SKM-1 (cell line): ENCODE results near the gene TEF.
A peak's percentile ranks its signal among the peaks of the same experiment; 100 is the strongest.
"Not testable (repeated sequence)": the region's sequence is repeated elsewhere in the genome, so short reads cannot be mapped to it uniquely, and the experiment has no call there.

Source experiments
- DNase-seq: peaks from one replicate; lab custom pipeline; 2025; ENCODE audit not compliant: unreplicated experiment; lab: John Stamatoyannopoulos, UW

The TEF gene

DNA sequence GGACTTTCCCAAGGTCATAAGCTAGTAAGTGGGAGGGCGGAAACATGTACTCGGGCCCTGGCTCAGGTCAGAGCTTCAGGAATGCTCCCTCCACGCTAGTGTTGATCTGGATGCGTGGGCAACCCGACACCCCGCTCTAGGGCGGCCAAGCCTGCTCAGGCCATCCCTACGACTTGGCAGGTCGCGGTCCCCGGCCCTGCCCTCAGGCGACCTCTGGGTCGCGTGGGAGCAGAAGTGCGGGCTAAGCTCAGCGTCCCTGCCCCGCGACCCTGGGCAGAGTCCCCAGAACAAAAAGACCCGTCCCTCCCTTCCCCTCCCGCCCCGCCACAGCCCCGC, 781 bp upstream of the TEF start:
- no peak for DNase-seq

DNA sequence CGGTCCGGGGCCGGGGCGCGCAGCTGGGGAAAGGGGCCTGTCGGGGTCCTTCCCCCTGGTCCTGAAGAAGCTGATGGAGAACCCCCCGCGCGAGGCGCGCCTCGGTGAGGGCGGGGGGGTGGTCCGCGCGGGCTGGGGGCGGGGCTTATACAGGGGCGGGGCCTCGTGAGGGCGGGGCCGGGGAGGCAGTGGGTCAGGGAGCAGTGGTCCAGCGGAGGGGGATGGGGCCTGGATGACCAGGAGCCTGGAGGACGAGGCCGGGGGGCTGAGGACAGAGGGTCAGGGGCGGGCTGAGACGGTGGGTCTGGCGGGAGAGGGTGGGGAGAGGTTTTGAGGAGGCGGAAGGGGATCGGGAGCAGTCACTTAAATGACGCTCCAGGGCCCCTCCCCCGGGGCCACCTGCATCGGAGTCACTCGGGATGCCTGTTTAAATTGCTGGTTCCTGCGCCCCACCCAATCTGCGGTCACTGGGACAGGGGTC, 396 bp downstream of the TEF start:
- no peak for DNase-seq

DNA sequence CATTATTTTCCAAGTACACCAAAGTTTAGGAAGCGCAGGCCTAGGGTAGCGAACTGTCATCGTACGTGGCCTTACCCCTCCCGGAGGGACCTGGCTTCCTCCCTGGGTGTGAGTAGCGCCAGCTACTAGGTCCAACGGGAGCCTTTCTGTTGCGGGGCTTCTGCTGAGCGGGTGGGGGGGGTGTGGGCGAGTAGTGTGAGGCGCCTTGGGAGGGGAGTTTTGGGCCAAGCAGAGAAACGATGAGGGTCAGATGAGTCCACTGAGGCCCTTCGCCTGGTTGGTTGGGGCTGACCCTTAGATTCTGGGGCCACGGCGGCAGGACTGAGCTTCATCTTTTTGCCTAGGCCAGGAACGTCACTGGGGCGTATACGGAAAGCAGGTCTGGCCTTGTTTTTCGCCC, 868 bp downstream of the TEF start:
- no peak for DNase-seq

DNA sequence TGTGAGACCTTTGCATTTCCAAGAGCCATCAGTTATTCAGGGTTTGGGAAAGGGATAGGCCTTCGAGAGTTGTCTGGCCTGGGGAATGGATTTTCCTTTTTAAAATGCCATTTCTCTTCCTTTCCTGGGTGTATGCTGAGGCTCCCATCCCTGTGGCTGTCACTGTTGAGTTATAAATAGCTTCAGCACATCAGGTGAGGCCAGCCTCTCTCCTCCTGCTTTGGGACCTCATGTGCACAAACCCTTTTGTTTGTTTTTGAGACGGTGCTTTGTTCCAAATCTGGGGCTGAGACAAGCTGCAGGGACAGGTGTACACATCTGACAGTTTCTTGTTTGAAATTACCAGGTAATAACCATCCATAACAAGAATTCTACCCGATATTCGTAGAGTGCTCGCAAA, 1.3 kb downstream of the TEF start:
- DNase-seq: no peak

DNA sequence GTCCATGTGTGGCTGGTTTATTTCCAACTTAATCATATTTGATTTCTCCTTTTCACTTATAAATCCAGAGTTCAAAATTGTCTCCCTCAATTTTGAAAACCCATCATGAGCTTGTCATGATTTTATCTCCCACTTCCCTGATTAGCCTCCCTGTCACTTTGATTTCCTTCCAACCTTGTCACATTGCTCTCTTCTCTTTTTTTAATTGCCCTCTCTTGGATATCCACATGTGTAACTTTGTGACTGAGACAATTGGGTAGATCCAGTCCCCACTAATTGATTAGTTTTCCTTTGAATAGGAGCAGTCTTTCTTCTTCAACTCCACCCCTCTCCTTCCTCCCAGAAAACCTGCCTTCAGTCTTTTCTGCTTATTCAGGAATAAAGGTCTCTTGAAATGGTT, 2.4 kb downstream of the TEF start:
- DNase-seq: no peak

DNA sequence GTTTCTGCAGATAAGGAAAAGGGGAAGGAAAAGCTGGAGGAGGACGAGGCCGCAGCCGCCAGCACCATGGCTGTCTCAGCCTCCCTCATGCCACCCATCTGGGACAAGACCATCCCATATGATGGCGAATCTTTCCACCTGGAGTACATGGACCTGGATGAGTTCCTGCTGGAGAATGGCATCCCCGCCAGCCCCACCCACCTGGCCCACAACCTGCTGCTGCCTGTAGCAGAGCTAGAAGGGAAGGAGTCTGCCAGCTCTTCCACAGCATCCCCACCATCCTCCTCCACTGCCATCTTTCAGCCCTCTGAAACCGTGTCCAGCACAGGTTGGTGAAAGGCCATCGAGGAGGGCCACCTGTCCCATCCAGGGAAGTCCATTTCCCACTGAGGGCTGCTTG, 5.6 kb downstream of the TEF start:
- DNase-seq: no peak

DNA sequence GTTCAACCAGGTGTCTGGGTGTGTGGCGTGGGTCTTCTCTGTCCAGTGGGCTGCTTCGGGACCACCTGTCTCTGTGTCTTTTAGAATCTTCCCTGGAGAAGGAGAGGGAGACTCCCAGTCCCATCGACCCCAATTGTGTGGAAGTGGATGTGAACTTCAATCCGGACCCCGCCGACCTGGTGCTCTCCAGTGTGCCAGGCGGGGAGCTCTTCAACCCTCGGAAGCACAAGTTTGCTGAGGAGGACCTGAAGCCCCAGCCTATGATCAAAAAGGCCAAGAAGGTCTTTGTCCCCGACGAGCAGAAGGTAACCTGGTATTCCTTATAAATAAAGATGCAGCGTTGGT, 12.2 kb downstream of the TEF start:
- DNase-seq: no peak

DNA sequence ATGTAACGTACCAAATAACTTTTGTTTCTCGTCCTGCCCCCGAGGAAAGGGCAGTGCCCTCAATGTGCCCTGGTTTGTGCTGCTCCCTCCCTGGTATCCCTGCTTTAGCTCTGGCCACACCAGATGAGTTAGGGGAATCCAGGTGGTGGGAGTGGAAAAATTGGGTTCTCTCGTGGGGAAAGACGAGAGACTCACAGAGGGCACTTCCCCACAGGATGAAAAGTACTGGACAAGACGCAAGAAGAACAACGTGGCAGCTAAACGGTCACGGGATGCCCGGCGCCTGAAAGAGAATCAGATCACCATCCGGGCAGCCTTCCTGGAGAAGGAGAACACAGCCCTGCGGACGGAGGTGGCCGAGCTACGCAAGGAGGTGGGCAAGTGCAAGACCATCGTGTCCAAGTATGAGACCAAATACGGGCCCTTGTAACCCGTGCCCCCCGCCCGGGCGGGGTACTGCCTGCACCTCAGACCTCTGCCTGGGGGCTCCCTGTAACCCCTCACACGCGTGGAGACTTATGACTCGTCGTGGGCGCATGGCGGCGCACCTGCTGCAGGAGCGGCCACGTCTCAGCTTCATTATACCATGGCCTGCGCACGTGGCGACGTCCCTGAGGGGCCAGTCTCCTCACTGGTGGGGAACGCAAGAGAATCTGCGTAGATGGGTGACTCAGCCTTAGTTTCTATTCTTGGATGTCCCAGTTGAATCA, 13.9 kb downstream of the TEF start:
- DNase-seq: no peak

DNA sequence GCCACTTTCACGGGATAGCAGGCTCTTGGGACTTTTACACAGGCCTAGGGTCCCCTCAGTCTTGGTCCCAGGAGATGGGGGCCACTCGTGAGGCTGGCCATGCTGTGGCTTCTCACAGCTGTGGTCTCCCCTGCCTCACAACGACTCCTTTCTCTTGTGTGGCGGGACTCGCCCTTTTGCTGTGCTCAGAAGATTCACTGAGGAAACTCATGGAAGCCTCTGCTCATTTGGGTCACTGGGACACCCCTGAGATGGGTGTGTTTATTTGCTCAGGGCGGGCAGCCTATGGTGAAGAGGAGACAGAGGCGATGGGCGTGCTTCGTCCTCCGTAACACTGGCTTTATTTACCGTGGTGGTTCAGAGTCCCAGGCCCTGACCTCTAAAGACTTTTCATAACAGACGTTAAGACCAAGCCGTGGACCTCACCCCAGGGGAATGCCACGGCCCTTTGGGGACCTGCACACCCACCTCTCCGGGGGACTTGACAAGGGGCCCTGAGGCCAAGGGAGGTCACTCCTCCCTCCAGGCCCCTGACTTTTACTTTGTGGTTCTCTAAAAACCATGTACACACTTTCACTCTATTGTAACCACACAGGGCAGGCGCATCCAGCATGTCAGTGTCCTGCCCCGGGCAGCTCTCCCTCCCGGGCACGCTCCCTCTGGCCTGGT, 15.5 kb downstream of the TEF start:
- DNase-seq: no peak

DNA sequence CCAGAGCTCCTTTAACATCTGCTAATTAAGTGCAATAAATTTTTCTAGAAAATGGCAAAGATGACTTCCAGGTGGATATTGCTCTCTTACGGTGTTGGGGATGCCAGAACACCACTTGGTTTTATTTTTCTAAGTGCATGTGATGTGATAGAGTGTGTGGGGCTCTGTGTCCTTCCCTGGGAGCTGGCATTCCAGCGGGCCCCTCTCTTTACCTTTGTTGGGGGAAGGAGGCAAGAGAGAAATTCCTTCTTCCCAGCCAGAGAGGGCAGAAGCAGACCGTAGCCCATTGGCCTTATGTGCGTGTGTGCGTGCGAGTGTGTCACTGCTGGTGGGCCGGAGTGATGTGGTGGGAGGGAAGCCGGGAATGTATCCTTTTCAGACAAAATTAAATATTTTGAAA, 17.2 kb downstream of the TEF start:
- no peak for DNase-seq

DNA sequence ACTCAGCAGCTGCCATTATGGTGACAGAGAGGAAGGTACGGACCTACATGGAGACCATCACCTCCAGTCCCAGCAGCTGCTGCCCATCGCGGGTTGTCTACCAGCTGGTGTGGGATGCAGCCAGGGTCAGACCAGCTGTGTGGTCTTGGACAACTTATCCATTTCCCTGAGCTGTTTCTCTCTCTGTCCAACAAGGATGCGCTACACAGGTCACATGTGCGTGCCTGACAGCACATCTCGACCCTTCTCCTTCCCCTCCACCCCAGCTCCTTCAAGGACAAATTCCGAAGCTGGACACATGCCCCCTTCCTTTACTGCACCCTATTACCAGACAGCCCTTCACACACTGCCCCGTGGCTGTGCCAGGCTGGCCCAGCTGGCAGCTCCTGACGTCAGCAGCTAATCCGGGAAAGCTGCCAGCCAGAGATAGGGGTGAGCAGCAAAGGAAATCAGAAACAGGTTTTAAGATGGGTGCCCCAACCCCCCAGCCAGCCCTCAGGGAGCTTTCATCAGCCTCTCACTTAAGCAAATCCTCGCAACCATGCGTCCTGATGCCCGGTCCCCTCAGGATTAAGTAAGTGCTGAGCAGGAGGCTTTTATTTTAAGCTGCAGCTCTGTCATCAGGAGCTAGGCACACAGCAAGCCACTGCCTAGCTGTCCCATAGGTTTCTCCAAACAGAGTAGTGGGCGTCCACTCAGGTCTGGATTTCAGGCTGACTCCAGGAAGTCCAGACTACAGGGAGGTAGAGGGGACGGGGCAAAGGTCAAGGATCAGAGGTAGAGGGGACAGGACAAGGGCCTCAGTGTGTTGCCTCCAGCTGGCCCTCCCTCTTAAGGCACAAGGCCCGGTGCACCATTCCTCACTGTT, 20.3 kb downstream of the TEF start:
- no peak for DNase-seq

DNA sequence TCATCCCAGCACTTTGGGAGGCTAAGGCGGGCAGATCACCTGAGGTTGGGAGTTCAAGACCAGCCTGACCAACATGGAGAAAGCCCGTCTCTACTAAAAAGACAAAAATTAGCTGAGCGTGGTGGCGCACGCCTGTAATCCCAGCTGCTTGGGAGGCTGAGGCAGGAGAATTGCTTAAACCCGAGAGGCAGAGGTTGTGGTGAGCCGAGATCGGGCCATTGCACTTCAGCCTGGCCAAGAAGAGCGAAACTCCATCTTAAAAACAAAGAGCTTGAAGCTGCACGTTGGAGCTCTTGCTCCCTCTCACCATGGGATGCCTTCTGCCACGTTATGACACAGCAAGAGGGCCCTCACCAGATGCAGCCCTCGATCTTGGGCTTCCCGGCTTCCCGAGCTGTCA, 21.1 kb downstream of the TEF start:
- not testable (repeated sequence) for DNase-seq

DNA sequence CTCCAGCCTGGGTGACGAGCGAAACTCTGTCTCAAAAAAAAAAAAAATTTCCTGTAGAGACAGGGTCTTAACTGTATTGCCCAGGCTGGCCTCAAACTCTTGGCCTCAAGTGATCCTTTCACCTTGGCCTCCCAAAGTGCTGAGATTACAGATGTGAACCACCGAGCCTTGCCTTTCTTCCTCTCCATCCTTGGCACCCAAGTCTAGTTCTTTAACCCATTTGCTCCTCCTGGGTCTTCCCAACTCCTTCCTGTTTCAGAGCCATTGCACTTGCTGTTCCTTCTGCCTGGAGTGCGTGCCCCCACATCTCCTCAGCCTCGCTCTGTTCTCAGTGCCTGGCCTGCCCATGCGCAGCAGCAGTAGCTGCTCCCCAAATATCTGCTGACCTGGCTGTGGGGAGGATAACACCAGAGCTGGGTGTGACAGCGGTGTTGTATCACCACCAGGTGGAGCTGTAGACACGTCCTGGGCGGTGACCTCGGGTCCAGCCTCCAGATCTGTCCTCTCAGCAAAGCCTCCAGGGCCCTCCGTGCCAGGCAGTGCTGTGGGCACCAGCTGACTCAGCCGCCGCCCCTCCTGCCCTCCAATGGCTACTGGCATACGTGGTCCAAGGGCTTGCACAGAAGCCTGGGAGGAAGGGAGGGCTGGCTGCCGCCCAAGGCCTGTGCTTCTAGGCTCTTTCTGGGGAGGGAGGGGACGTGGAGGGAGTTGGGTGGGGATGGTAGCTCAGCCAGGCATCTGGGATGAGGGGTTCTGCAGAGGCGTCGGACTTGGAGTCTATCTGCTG, 22.0 kb downstream of the TEF start:
- peak; percentile 75 for DNase-seq

DNA sequence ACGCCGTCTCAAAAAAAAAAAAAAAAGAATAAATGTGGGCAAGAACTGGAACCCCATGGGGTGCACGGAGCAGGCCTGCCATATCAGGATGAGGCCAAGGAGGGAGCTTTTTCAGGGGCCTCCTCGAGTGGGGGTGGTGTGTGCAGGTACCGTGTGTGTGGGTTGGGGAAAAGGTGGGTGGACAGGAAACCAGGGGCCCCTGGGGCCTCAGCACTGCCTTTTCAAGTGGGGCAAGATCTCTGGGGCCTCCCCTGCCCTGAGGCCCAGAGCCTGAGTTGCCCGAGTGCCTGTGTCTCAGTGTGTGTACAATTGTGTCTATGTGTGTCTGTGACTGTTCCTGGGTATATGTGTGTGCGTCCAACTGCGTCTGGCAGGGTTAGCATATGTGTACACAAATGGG, 23.8 kb downstream of the TEF start:
- DNase-seq: no peak

DNA sequence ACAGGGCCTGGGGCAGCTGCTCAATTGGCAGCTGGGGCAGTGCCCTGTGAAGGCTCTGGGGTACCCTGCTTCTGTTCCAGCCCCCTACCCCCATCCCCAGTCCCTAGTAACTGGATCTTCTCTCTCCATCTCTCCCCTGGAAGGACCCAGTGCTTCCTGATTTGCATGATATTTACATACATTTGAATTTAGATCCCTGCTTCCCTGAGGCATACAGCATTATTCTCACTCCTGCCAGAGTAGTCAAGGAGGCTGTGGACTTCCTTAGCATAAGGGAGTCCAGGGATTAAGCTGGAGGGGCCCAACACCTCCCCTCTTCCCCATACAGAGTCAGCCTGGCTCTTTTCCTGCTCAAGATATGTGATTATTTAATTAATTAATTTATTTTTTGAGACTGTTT, 24.7 kb downstream of the TEF start:
- no peak for DNase-seq

DNA sequence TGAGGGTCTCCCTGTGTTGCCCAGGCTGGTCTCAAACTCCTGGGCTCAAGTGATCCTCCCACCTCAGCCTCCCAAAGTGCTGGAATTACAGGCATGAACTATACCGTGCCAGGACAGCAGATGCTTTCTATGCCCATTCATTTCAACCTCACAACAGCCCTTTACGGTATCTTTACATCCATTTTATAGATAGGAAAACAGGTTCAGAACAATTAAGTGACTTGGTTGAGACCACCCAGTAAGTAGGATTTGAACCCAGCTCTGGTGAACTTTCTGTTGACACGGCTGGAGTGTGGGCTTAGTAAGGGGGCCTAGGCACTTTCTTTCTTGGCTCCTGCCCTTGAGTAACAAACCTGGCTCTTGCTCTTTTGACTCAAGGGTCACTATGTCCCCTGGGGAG, 25.7 kb downstream of the TEF start:
- DNase-seq: no peak

DNA sequence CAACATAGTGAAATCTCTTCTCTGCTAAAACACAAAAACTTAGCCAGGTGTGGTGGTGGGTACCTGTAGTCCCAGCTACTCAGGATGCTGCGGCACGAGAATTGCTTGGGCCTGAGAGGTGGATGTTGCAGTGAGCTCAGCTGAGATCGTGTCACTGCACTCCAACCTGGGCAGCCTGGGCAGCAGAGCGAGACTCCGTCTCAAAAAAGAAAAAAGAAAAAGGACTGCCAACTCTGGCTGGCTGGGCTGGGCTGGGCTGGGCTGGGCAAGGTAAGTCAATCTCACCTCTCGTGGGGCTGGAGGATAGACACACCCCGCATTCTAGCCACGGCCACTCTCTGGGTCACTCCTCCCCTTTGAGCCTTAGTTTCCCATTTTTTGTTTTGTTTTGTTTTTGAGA, 26.9 kb downstream of the TEF start:
- DNase-seq: no peak

DNA sequence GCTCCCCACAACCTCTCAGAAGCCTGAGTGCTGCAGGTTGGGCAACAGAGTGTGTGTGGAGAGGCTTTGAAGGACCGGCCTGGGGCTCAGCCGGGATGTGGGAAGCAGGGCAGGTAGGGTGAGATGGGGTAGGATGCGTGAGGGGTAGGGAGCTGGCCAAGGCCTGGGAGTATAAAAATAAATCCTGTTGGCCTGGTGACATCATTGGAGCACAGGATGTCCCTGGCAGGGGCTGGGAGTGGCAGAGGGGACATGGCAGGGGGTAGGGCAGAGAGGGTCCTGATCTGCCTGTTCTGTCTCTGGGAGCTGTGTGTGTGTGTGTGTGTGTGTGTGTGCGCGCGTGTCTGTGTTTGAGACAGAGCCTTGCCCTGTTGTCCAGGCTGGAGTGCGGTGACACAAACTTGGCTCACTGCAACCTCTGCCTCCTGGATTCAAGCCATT, 28.6 kb downstream of the TEF start:
- no peak for DNase-seq

DNA sequence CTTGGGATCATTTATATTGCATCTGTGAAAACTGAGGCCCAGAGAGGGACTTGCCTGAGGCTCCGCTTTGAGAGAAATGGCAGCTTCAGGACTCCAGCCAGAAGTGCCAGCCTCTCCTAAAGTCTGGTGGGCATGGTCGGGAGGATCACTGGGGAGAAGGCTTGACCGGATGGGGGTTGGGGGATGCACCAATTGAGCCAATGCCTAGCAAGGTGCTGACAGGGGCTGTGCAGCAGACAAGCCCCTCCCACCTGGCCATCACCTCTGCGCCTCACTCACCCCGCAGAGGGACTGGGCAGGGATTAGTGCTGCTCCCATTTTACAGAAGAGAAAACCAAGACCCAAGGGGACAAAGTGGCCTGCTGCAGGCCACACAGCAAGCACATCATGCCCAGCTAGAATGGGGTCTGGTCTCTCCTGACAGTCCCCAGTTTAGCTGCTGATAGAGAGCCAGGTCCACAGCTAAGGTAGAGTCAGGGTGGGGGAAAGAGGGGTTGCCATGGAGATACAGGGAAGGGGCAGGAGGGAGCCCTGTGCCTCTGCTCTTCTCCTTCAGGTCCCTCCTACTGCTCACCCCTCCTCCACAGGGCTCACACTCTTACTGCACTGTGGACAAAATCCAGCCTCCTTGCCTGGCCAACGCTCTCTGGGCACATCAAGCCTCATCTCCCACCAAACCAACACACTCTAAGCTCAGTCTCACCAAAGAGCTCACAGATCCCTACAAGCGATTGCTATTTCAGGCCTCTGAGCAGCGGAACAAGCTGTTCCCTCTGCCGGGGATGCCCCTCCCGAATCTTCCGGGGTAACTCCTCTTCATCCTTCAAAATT, 29.5 kb downstream of the TEF start:
- no peak for DNase-seq

DNA sequence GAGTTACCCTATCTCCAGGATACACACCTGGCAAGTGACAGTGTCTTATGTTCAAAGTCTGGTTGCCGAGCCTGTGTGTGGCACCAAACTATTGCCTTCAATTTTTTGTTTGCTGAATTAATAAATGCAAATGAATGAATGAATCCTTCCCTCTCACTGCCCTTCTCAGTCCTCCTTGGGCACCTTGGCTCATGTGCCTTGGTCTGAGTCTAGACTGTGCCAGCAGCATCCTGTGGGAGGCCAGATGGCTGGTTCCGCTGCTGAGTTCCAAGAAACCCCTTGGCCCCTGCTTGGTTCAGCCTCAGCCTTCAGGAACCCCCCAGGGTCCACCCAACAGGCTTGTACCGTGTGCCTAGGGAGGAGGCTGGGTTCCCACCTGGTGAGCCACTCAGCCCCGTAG, 33.8 kb downstream of the TEF start:
- no peak for DNase-seq
